ENCODE data around the gene OR6J1.

DNA sequence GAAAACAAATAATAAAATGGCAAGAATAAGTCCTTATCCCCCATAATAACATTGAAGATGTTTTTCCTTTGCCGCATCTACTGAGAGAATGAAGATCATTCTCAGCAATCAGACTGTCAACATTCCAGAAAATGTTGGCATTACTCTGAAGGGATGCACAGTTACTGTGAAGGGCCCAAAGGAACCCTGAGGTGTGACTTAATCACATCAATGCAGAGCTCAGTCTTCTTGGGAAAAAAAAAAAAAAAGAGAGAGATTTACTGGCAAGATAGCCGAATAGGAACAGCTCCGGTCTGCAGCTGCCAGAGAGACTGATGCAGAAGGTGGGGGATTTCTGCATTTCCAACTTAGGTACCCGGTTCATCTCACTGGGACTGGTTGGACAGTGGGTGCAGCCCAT, 41.3 kb upstream of the OR6J1 start:
- TF ChIP-seq ZNF274 (IDR thresholded peaks at IDR 0.05; ENCODE audit: low read depth, low read length), result no peak
- no peak for TF ChIP-seq SUZ12 (IDR thresholded peaks at IDR 0.05; ENCODE audit: extremely low read depth, insufficient read depth, insufficient read length)
